NCI-H1105 (cell line): ENCODE results near the gene CYP4F3.
"Not testable (repeated sequence)": the region's sequence is repeated elsewhere in the genome, so short reads cannot be mapped to it uniquely, and the experiment has no call there.

Source experiments
- DNase-seq: peaks from one replicate; lab custom pipeline; 2025; lab: John Stamatoyannopoulos, UW

The CYP4F3 gene

DNA sequence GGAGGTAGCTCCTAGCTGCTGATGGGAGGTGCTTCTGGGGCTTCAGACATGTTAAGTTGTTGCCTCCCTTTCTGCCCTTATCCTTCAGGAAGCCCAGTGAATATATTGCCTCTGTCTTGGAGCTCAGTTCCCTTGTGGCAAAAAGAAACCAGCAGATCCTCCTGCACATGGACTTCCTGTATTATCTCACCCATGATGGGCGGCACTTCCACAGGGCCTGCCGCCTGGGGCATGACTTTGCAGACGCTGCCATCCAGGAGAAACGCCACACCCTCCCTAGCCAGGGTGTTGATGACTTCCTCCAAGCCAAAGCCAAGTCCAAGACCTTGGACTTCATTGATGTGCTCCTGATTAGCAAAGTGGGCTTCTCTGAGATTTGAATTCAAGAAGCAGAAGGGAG is 26.2 kb downstream of the CYP4F3 start:
- DNase-seq = no peak

- DNase-seq = no peak
Observed at GRCh38 chr19:15669440-15669839, 28.7 kb downstream of the CYP4F3 start.

DNA sequence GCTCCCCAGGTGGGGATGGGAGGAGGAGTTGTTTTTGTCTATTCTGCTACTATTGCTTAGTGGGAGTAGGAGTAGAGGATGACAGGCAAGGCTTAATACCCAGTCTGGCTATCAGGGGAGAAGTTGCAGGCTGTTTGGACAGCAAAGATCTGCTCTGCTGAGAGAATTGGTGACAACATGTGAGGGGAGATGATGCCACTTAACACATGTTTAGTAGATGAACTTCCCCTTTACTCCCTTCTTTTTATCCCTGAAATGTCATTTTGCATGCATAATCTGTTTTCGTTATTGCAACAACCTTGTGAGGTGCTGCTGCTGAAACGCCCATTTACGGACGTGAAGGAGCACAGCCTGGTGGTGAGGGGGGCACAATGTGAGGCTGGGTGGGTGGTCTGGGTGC is 29.2 kb downstream of the CYP4F3 start:
- no peak for DNase-seq

DNA sequence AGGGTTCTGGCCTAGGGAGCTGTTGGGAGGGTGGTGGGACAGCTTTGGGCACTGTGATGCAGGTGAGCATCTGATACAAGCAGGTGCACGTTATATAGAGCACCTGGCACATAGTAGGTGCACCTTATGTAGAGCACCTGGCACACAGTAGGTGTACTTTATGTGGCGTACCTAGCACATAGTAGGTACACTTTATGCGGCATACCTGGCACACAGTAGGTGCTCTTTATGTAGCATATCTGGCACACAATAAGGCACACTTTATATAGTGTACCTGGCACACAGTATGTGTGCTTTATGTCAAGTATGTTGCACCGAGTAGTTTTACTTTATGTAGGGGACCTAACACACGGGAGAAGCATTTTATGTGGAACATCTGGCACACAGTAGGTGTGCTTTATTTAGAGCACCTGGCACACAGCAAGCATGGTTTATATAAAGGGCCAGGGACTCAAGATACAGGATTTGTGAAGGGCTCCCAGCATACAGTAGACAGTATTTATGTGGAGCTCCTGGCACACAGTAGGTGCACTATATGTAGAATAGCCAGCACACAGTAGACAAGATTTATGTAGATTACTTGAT is 30.6 kb downstream of the CYP4F3 start:
- no peak for DNase-seq

DNA sequence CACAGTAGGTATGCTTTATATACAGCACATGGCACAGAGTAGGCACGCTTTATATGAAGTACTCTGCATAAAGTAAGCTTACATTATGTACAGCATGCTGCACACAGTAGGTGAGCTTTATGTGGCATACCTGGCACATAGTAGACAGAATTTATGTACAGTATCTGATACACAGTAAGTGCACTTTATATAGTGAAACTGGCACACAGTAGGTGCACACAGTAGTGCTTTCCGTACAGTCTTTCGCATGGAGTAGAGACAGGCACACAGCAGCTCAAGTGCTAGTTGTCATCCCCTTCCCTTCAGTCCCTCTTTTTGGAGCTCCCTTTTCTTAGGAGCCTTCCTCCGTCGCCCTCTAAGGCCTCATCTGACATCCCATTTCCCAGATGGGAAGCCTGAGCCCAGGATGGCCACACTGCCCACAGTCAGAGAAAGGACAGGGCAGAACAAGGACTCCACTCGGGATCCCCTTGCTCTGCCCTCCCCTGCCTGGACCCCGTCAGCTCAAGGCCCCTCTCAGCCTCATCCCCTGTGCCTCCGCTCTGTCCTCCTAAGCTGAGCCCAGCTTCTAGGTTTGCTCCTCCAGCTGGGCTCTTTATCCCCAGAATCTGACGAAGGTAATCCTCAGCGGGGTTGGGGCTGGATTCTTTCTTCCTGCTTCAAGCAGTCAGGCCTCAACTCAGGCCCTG is 31.3 kb downstream of the CYP4F3 start:
- no peak for DNase-seq

- DNase-seq = no peak
Observed at GRCh38 chr19:15672580-15673175, 32.0 kb downstream of the CYP4F3 start, which contains the start of gene CYP4F12. CYP4F12 (plus strand) TSS chr19:15673087; CDS start chr19:15673530, 443 bp downstream.

DNA sequence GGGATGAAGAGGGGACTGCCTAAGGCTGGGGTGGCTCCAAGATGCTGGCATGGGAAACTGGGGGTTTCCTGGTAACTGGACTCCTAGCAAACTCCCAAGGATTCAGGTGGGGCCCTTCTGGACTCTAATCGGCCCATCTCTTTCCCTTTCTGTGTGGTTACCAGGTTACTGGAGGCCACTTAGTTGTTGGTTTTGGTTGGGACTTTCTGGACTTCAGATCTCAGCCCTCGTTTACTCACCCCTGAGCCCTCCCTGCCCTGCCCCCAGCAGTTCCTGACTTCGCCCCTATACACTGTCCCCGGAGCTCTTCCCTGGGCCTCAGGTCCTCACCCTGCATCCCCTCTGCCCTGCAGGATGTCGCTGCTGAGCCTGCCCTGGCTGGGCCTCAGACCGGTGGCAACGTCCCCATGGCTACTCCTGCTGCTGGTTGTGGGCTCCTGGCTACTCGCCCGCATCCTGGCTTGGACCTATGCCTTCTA is 32.5 kb downstream of the CYP4F3 start:
- no peak for DNase-seq

GRCh38 chr19:15675560-15675959 is 34.9 kb downstream of the CYP4F3 start:
- no peak for DNase-seq

GRCh38 chr19:15679089-15679488 is 38.4 kb downstream of the CYP4F3 start:
- no peak for DNase-seq

GRCh38 chr19:15679865-15680264 is 39.2 kb downstream of the CYP4F3 start:
- DNase-seq = not testable (repeated sequence)

DNA sequence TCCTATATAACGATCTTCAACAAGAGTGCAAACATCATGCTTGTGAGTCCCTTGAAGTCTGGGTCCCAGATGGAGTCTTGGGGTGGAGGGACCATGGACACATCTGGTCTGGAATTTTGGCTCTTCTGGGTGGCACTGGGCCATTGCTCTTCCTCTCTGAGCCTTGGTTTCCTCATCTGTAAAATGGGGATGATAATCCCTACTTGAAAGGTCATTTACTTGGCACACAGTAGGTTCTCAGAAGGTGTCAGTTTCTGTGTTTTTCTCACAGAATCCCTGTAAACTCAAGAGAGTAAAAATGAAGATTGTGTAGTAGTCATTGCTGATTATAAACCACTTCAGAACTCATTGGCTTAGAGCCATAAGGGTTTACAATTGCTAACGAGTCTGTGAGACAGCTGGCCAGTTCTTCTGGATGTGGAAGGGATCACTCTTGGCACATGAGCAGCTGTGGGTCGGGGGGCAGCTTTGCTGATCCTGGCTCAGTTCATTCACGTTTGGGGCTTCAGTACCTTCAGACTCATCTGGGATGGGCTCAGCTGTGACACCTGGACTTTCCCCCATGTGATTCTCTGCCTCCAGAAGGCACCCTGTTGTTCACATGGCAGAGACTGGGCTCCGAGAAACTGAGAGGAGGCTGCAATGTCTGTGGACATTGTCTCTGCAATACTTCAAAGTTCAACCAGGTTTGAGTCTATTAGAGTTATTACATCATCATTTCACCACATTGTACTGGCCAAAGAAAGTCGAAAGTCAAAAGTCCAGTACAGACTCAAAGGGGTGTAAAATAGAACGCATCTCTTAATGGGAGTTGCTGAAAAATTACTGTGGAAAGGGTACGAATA is 40.0 kb downstream of the CYP4F3 start:
- no peak for DNase-seq

- DNase-seq = no peak
Observed at GRCh38 chr19:15683411-15683810, 42.7 kb downstream of the CYP4F3 start.

DNA sequence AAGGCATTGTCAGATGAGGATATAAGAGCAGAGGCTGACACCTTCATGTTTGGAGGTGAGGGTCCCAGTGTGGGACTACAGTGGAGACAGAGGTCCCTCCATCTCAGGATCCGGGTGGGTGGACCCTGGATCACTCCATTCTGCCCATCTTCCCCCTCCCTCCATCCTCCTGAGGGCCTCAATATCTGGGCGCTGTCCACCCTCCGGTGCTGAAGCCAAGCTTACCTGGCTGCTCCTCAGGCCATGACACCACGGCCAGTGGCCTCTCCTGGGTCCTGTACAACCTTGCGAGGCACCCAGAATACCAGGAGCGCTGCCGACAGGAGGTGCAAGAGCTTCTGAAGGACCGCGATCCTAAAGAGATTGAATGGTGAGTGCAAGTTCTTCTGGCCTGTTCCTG is 44.1 kb downstream of the CYP4F3 start:
- DNase-seq = no peak

DNA sequence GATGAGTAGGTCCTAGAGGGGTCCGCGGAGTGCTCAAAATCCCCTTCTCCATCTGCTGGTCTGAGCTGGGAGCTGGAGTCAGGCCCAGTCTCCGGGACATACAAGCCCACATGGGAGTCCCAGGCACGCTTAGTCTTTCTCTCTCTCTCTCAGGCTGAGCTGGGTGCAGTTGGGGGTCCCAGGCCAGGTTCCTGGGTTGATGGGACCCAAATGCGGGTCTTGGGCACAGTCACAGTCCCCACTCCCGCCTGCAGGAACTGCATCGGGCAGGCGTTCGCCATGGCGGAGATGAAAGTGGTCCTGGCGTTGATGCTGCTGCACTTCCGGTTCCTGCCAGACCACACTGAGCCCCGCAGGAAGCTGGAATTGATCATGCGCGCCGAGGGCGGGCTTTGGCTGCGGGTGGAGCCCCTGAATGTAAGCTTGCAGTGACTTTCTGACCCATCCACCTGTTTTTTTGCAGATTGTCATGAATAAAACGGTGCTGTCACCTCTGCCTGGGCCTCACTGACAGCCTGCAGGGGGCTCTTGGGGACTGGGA is 56.0 kb downstream of the CYP4F3 start:
- DNase-seq = no peak

DNA sequence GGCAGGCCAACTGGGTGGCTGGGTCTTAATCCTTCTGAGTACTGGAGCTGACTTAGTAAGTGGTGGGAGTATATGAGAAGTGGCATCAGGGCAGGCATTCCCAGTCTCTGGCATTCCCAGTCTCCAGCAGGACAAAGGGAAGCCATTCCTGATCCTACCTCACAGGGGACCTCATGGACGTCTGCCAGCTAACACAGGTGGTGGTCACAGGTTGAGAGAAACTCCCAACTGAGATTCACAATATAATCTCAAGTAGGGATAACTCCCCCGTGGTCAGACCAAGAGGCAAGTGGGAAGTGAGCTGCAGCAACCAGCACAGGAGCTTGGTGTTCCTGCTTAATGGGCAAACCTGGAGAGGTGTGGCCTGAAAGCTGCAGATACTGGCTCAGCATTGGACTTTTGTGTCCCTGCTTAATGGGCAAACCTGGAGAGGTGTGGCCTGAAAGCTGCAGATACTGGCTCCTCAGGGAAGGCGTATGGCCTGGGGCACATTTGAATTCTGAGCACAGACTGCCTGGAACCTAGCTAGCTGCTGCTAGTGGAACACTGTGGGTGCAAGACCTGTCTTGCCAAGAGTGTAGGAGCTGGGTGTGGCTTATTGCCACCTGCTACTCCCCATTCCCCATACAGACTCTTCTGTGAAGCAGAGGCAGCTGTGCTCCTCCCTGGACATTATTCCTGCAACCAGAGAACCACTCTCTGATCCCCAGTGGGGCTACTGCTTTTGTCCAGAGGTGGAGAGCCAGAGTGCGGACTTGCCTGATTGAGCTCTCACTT is 61.2 kb downstream of the CYP4F3 start:
- DNase-seq = no peak

DNA sequence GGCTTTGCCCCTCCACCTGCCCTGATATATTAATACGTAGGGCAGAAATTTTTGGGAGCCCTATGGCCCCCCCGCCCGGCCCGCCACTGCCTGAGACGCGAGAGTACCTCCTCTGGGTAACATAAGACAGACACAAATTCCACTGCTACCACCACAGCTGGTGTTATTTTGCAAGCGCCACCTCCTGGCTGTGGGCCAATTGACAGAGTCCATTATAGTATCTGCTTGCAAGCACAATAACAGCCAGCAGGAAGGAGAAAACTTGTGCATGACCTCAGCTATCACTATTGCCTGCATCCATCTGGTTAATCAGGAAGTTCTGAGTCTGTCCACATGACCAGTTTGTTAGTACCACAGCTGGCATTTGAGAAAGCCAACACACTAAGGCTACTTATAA is 61.8 kb downstream of the CYP4F3 start:
- DNase-seq = peak; percentile 52
